ENCODE measurements around the gene MID1IP1. TPM values are rescaled to one million over a fixed set of nuclear protein-coding genes. Genes with fewer than 3 reads are reported as not detected.
A peak's percentile ranks its signal among the peaks of the same experiment; 100 is the strongest.

MID1IP1 gene
- total and polyA plus RNA-seq, 7 donors, result 19.2 to 130 (median 66.0) TPM

DNA sequence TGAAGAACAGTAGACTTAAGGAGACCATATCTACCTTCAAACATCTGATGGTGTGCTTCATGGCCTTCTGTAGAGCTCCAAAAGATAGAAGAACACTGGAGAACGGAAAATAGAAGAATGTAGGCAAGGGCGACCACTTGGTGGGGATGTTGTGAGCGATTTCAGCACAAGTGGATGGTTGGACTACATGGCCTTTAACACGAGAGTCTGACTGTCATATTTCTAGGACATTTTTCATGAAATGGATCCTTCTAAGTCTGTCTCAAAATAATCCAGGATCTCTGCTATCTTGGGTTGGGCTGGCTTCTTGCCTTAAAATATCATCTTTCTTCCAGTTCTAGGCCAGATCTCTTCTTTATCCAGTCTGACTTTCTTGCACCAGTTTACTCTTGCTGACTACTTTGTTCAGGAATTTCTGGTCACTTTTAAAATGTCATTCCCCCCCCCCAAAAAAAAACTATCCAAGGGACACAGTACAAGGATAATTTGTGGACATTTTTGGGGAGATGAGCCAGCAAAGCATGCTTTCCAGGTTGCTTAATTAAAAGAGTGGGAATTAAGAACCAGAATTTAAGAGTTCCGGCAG is 1.2 kb upstream of the MID1IP1 start:
- Histone ChIP-seq H3K9me3 (no peaks in the 10 kb centered on the region), H3K27me3 (no peaks in the 10 kb centered on the region), H3K36me3 (no peaks in the 10 kb centered on the region), H3K27ac (peak overlapping the region in 2 of 4 donors; percentile 94 to 95), H3K4me3 (no peak overlapping the region), H3K4me1 (peaks cover 0 to 12% (median 10%) of the 10 kb centered on the region in 4 donors)
- intact Hi-C loops (cut with DNase I), result loop anchor here (5.0 to 10.0 kb wide), 5 partner anchors 537 to 1357 kb away; no protein-coding TSS in a partner anchor
- DNase-seq, result no peak
- 64 to 74% methylated on average over 5 of the region's 5 CpGs for WGBS, 2 donors
- TF ChIP-seq POLR2A (IDR thresholded peaks at IDR 0.05) (no peak), POLR2AphosphoS5 (IDR thresholded peaks at IDR 0.05) (no peak), EP300 (IDR thresholded peaks at IDR 0.05) (no peak)
- TF ChIP-seq, protein P1, sequence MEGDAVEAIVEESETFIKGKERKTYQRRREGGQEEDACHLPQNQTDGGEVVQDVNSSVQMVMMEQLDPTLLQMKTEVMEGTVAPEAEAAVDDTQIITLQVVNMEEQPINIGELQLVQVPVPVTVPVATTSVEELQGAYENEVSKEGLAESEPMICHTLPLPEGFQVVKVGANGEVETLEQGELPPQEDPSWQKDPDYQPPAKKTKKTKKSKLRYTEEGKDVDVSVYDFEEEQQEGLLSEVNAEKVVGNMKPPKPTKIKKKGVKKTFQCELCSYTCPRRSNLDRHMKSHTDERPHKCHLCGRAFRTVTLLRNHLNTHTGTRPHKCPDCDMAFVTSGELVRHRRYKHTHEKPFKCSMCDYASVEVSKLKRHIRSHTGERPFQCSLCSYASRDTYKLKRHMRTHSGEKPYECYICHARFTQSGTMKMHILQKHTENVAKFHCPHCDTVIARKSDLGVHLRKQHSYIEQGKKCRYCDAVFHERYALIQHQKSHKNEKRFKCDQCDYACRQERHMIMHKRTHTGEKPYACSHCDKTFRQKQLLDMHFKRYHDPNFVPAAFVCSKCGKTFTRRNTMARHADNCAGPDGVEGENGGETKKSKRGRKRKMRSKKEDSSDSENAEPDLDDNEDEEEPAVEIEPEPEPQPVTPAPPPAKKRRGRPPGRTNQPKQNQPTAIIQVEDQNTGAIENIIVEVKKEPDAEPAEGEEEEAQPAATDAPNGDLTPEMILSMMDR (IDR thresholded peaks at IDR 0.05), result no peak

DNA sequence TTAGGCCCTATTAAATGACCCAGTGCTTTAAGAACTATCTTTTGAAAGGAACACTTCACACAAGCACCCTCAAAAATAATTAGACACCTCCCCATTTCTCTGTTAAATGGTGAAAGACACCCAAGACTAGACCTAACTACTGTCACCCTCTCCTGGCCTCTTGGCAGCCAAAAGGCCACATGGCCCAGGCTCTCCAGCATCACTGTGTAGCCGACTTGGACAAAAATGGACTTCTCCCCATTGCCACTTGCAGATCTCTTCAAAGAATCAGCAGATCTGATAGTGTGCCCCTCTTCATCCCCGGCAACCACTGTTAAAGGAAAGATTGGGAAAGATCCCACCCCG is 2.0 kb downstream of the MID1IP1 start:
- H3K27ac ChIP-seq, result peak overlapping the region; percentile 90 to 95 (median 93)
- WGBS, 2 donors, result 2 to 9% methylated on average over 3 of the region's 3 CpGs

GRCh38 chrX:38803588-38804431 is 2.6 kb downstream of the MID1IP1 start:
- Histone ChIP-seq H3K9me3 (no peaks in the 10 kb centered on the region), H3K36me3 (no peaks in the 10 kb centered on the region), H3K27me3 (no peaks in the 10 kb centered on the region), H3K4me1 (peaks cover 0 to 24% (median 17%) of the 10 kb centered on the region in 4 donors), H3K4me3 (peak overlapping the region; percentile 54 to 78 (median 68)), H3K27ac (peak overlapping the region; percentile 90 to 95 (median 93))
- TF ChIP-seq POLR2AphosphoS5 (IDR thresholded peaks at IDR 0.05), result peak; percentile 85 to 94 (median 91)
- TF ChIP-seq, protein P1 (IDR thresholded peaks at IDR 0.05), result no peak
- peak; percentile 75 to 85 for TF ChIP-seq POLR2A (IDR thresholded peaks at IDR 0.05)
- TF ChIP-seq EP300 (IDR thresholded peaks at IDR 0.05), result peak in 1 of 4 donors; percentile 42
- intact Hi-C loops (cut with DNase I), result loop anchor here (2.0 to 10.0 kb wide), 6 partner anchors 123 to 1353 kb away; no protein-coding TSS in a partner anchor
- DNase-seq, result peak; percentile 92
- WGBS, 2 donors, result 1% methylated on average over 64 of the region's 64 CpGs

More for the DNA sequence above, 2.0 kb downstream of the MID1IP1 start:
- no peak for DNase-seq
- H3K36me3 ChIP-seq, result no peaks in the 10 kb centered on the region
- H3K4me1 ChIP-seq, result peaks cover 0 to 24% (median 17%) of the 10 kb centered on the region in 4 donors
- peak overlapping the region; percentile 54 to 78 (median 68) for H3K4me3 ChIP-seq
- no peaks in the 10 kb centered on the region for H3K9me3 ChIP-seq
- H3K27me3 ChIP-seq, result no peaks in the 10 kb centered on the region
- TF ChIP-seq EP300 (IDR thresholded peaks at IDR 0.05) (no peak), POLR2AphosphoS5 (IDR thresholded peaks at IDR 0.05) (no peak), POLR2A (IDR thresholded peaks at IDR 0.05) (no peak)
- TF ChIP-seq, protein P1 (IDR thresholded peaks at IDR 0.05), result no peak
- intact Hi-C loops (cut with DNase I), result loop anchor here (5.0 to 10.0 kb wide), 5 partner anchors 534 to 1354 kb away; no protein-coding TSS in a partner anchor

- DNase-seq, result no peak
- 0% methylated on average over 19 of the region's 19 CpGs for WGBS, 2 donors
- intact Hi-C loops (cut with DNase I), result loop anchor here (2.0 to 10.0 kb wide), 6 partner anchors 122 to 1353 kb away; no protein-coding TSS in a partner anchor
Measured at GRCh38 chrX:38804432-38804681, 3.1 kb downstream of the MID1IP1 start.

More at GRCh38 chrX:38804432-38804681, 3.1 kb downstream of the MID1IP1 start:
- TF ChIP-seq, protein P1 (IDR thresholded peaks at IDR 0.05), result no peak
- no peak for TF ChIP-seq POLR2AphosphoS5 (IDR thresholded peaks at IDR 0.05)
- no peak for TF ChIP-seq EP300 (IDR thresholded peaks at IDR 0.05)
- H3K36me3 ChIP-seq, result no peaks in the 10 kb centered on the region
- no peaks in the 10 kb centered on the region for H3K9me3 ChIP-seq
- peak overlapping the region; percentile 54 to 78 (median 68) for H3K4me3 ChIP-seq
- H3K27me3 ChIP-seq, result no peaks in the 10 kb centered on the region
- H3K27ac ChIP-seq, result peak overlapping the region; percentile 90 to 95 (median 93)
- peaks cover 0 to 24% (median 17%) of the 10 kb centered on the region in 4 donors for H3K4me1 ChIP-seq
